HG03280 (cell line): ENCODE data around the gene CEACAM18.

Experiments used
- ATAC-seq: cut with Tn5 transposase; IDR thresholded peaks from one replicate; pipeline ENCODE4 v1.9.1; 2021; ENCODE audit warnings: mild to moderate bottlenecking, moderate library complexity; ENCODE audit not compliant: unreplicated experiment

Gene CEACAM18

GRCh38 chr19:51525651-51526050 lies 47.3 kb downstream of the CEACAM18 start:
- no peak for ATAC-seq

- no peak for ATAC-seq
These were observed 51.0 kb downstream of the CEACAM18 start for GRCh38 chr19:51529301-51529700.

GRCh38 chr19:51530616-51531015 lies 52.3 kb downstream of the CEACAM18 start:
- no peak for ATAC-seq

- ATAC-seq: no peak
These were observed 53.3 kb downstream of the CEACAM18 start, which contains the start of gene SIGLEC6 for GRCh38 chr19:51531349-51532315. TSS of gene SIGLEC6 (minus strand) at chr19:51531670. CDS start at chr19:51531648, 22 bp downstream.

GRCh38 chr19:51535535-51535934 lies 57.2 kb downstream of the CEACAM18 start:
- ATAC-seq: no peak

GRCh38 chr19:51539821-51540366 lies 61.6 kb downstream of the CEACAM18 start:
- ATAC-seq: no peak
